Ovary (tissue), 3 donors: ENCODE measurements around the gene RAB34.

Experiments
- CTCF ChIP-seq, 3 donors: fragments of 450-650 bp in 2 of 3; fragments of 200-600 bp in 1 of 3; IDR thresholded peaks; one replicate each; pipeline versions ENCODE4 v1.5.1 to v1.8.0; 2016 to 2022; ENCODE audit warnings: antibody characterized with exemption in 3 of 3, mild to moderate bottlenecking in 1 of 3
- POLR2A ChIP-seq: fragments of 450-650 bp; IDR thresholded peaks from one replicate; pipeline ENCODE4 v1.6.1; 2017; ENCODE audit warnings: antibody characterized with exemption, mild to moderate bottlenecking, moderate library complexity
- donor health status: DM: no; HTN: no; CAD: no.

DNA sequence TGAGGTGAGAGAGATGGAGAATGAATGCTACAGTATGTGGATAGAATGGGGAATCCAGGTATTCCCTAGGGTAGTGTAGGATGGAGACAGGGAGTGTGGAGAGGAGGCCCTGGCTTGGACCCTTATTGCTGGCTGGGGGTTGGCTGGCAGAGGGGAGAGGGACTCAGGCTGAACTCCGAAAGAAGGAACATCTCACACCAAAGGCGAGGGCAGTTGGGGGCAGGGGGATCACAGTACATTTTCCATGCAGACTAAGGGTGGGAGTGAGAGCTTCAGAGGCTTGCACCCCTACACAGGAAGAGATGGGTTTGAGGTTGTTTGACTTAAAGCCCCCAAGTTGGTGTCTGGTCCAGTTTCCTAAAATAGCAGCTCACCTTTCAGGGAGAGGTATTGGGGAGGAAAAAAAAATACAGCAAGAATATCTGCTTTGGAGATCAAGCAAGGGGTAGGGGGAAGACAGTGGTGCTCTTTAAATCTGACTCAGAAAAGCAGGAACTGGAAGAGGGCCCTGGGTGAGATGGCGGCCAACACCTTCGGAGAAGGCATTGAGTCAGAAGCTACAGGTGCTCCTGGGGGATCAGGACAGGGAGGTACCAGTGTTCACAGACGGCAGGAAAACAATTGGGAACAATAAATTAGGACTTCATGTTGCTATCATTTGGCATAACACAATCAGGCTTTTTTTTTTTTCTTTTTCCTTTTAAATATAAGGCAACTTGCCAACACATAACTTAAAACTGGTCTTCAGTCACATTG lies 38.6 kb upstream of the RAB34 start:
- TF ChIP-seq CTCF (IDR thresholded peaks at IDR 0.05) (no peak), POLR2A (no peak)
